HG03378 (cell line): ENCODE results near the gene KCNA5.

Source experiments
- ATAC-seq: cut with Tn5 transposase; IDR thresholded peaks from one replicate; pipeline ENCODE4 v1.9.1; 2021; ENCODE audit warnings: mild to moderate bottlenecking, moderate library complexity; ENCODE audit not compliant: unreplicated experiment

KCNA5 gene

GRCh38 chr12:5059358-5059757 is 15.7 kb downstream of the KCNA5 start:
- ATAC-seq: no peak

- no peak for ATAC-seq
Measured at GRCh38 chr12:5060958-5061357, 17.3 kb downstream of the KCNA5 start.

GRCh38 chr12:5063149-5063548 is 19.5 kb downstream of the KCNA5 start:
- ATAC-seq: no peak

GRCh38 chr12:5064913-5065490 is 21.3 kb downstream of the KCNA5 start:
- ATAC-seq: no peak

GRCh38 chr12:5066251-5066650 is 22.6 kb downstream of the KCNA5 start:
- ATAC-seq: no peak

GRCh38 chr12:5068126-5068525 is 24.4 kb downstream of the KCNA5 start:
- no peak for ATAC-seq

- no peak for ATAC-seq
Measured at GRCh38 chr12:5068619-5069018, 24.9 kb downstream of the KCNA5 start.

- no peak for ATAC-seq
Measured at GRCh38 chr12:5070090-5070489, 26.4 kb downstream of the KCNA5 start.

GRCh38 chr12:5071496-5071895 is 27.8 kb downstream of the KCNA5 start:
- ATAC-seq: no peak

- ATAC-seq: no peak
Measured at GRCh38 chr12:5072311-5072710, 28.6 kb downstream of the KCNA5 start.

- no peak for ATAC-seq
Measured at GRCh38 chr12:5073054-5073453, 29.4 kb downstream of the KCNA5 start.

- no peak for ATAC-seq
Measured at GRCh38 chr12:5073853-5074252, 30.2 kb downstream of the KCNA5 start.

GRCh38 chr12:5076761-5077160 is 33.1 kb downstream of the KCNA5 start:
- ATAC-seq: no peak

- no peak for ATAC-seq
Measured at GRCh38 chr12:5078423-5078822, 34.7 kb downstream of the KCNA5 start.

- no peak for ATAC-seq
Measured at GRCh38 chr12:5081016-5081415, 37.3 kb downstream of the KCNA5 start.

- ATAC-seq: no peak
Measured at GRCh38 chr12:5083955-5084849, 40.5 kb downstream of the KCNA5 start.

- ATAC-seq: no peak
Measured at GRCh38 chr12:5085896-5086295, 42.2 kb downstream of the KCNA5 start.

- ATAC-seq: no peak
Measured at GRCh38 chr12:5087831-5088554, 44.3 kb downstream of the KCNA5 start.

GRCh38 chr12:5088586-5089264 is 45.0 kb downstream of the KCNA5 start:
- ATAC-seq: no peak

GRCh38 chr12:5094551-5094950 is 50.9 kb downstream of the KCNA5 start:
- no peak for ATAC-seq

GRCh38 chr12:5094986-5095385 is 51.3 kb downstream of the KCNA5 start:
- no peak for ATAC-seq
